Fibroblast of peridontal ligament (primary cell): ENCODE results near the gene GPC5.

Experiments
- DNase-seq: peaks from one replicate; pipeline ENCODE4 v3.0.0-alpha.2; 2010; ENCODE audit errors: extremely low read depth

GPC5 gene

DNA sequence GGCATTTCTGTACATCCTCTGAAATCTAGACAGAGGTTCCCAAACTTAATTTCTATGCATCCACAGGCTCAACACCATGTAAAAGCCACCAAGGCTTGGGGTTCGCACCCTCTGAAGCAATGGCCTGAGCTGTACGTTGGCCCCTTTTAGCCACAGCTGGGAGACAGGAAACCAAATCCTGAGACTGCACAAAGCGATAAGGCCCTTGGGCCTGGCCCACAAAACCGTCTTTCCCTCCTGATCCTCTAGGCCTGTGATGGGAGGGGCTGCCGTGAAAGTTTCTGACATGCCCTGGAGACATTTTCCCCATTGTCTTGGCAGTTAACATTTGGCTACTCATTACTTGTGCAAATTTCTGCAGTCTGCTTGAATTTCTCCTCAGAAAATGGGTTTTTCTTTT lies 766.4 kb downstream of the GPC5 start:
- DNase-seq: no peak

DNA sequence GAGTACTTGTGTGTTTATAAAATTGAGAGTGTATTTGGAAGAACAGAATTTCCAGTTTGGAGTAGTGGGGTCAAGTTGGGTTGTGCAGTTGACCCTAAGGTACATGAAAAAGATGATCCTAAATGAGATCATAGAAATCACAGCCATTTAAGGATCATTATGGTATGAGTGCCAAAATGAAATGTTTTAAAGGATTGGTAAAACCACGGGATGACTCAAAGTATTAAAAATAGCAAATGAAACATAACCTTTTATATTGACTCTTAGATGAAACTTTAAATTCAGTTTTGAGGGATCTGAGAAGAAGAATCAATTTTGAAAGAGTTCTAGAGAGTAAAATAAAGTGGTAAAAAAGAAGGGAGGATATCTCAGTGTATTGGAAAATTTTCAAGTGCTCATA lies 773.8 kb downstream of the GPC5 start:
- no peak for DNase-seq

DNA sequence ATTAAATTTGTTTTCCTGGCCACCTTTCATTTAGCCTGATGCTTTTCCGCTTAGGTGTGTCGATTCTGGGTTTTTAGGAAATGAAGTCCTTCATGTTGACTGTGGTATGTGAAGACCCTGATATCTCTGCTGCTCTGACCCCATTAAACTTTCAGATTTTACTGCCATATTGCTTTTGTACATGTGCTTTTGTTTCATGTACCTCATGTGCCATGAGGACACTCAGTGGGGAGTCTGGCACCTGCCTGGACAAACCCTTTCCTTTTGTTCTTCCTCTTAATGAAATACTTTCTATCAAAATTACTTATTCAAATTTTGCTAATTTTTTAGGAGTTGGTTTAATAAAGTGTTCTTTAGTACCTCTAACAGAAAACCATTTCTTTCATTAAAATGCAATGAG lies 774.8 kb downstream of the GPC5 start:
- no peak for DNase-seq

DNA sequence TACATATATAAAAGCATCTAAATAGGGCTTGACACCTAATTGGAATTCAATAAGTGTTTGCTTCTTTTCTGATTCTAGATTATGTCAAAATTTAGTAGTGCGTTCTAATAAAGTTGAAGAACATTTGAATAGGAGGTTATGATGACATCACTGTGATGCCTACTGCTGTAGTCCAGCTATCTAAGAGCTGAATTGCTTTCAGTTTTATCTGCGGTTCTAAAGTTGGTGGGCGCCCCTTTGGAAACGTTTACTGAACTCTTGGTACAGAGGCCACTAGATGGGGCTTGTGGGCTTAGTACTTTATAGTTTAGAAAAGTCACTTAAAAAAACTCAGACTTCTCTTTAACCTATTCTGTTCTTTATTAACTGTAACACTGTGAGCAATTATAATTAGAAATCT lies 776.9 kb downstream of the GPC5 start:
- peak; percentile 17 for DNase-seq

DNA sequence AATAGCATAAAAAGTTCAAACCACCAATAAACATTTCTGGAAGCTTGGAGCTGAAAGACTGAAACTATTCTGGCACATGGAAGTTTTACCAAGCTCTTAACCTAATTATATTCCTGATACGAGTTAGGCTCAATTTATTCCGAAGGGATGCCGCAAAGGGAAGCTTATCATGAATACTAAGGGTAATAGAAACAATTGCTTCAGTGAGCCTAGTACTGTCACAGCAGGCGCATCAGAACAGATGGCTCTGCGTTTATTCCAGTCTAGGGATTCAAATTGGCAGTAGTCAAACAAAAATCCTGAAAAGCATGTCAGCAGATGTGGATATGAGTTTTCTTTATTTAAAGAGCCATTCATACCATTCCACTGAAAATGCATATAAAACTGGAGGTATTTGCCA lies 779.5 kb downstream of the GPC5 start:
- no peak for DNase-seq

DNA sequence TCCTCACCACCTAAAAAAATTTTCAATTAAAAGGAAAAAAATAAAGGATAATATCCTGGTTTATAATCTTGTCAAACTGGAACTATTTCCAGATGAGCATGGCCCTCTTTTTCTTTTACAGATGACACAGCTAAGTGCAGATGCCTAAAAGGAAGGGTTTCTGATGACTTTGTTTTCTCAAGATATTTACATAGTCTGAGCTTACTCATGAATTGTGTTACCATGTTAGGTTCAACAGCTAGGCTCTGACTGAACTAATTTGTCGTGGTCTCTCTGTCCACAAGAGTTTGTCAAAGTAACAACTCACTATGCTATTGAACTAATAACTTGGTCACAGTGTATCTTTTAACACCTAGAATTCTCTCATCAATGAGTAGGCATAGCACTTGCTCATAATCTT lies 780.8 kb downstream of the GPC5 start:
- DNase-seq: no peak

DNA sequence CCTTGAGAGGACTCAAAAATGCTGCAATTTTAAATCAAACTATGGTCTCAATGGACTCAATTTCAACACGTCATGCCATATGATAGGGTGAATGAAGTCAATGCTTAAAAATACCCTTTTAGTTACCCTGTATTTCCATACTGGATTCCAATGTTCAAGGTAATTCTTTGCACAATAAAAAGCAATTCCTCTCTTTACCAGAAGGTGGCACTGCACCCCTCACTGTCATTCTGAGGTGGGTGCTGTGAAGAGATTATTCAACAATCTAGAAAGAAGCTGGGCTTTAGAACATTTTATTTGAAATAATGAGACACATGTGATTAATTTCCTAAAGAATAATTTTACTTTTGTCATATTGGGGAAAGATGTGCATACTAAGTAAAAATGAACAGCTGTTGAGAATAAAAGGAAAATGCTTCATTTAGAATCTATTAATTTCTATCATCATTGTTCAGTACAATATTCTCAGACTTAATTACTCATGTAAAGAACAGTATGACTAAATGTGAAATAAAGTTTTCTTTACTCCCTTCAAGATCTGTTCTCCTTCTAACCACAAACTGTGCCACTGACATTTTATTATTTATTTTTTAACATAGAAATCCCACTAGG lies 789.1 kb downstream of the GPC5 start:
- DNase-seq: peak; percentile 38

DNA sequence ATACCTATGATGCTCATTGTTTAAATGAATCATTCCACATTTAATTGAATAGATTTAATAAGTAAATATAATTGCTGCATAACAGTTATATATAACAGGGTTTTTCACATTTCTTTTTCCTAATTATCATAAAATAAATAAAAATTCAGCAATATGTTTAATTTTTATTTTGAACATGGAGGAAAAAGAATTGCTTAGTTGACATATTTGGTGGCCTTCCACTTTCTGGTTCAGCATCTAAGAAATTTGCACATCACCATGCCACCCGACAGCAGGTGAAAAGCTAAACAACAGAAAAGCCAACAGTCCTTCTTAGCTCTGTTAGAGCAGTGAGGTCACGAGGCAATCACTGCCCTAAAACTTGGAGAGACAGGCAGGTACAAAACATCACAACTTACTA lies 790.2 kb downstream of the GPC5 start:
- no peak for DNase-seq

DNA sequence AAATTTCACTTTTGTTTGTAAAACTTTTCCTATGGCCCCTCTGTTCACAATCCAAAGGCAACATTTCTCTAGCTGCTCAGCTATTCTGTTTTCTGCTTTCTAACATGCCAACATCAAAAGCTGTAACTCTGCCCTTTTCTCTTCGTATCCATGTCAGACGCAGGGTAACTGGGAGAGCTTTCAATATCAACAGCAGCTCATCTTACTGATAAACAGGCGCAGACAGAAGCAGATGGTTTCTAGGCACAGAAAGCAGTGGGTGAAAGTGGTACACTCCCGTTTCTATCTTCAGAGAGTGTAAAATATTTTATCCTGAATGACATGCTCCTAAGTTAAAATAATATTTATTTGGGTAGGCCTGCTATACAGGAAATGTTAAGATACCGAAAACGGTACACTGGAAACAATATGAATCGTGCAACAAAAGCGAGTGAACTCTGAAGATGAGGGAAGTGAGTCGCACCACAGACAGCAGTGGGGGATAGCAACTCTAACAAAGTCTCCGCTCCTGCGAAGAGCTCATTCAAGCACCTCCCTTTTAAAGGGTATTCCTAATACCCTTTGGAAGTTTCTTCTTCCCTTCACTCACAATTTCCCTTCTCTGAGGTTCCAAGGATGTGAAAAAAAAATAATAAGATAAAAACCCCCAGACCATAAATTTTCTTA lies 798.3 kb downstream of the GPC5 start:
- DNase-seq: no peak

DNA sequence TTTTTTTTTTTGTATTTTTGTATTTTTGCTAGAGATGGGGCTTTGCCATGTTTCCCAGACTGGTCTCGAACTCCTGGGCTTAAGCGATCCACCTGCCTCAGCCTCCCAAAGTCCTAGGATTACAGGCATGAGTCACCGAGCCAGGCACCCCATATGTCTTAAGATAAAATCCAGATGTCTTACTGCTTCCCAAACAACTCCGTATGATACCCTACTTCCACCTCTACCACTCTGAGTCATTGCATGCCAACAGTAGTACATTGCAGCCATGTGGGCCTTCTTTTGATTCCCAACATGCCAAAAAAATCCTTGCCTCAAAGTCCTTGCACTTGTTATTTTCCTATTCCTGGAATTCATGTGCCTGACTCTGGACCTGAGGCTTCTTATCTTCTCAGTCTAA lies 799.2 kb downstream of the GPC5 start:
- no peak for DNase-seq

DNA sequence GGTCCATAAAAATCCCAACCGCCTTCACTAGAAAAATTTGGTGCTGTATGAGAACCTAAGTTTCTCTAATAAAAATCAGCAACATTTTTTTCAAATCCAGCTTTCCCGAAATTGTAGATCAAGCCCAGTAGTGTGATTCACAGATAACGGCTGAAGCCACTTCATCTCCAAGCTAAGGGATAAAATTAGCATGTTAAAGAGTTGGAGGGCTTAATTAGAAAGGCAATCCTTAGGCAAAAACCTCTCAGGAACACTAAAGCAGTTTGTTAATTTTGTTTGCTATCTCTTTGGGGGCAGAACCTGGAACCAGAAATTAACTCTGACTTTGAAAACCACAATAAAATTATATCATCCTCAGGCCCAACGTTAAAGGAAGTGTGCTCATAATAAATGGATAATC lies 820.2 kb downstream of the GPC5 start:
- DNase-seq: no peak

DNA sequence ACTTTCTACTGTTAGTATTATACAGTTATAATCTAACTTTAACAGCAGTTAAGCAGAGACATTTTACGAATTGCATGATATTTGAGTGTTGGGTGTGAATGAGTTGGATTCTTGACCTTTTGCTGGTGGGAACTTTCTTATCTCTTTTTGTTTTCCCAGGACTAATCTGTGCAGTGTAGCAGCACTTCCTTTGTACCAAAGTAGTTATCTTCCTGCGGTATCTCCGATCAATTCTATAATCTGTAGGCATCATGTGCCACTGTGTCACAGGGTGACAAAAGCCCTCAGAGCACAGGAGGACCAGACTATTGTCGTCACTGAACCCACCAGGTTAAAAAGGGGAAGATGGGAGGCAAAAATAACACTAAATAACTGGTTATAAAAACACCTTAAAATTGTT lies 823.5 kb downstream of the GPC5 start:
- DNase-seq: no peak

DNA sequence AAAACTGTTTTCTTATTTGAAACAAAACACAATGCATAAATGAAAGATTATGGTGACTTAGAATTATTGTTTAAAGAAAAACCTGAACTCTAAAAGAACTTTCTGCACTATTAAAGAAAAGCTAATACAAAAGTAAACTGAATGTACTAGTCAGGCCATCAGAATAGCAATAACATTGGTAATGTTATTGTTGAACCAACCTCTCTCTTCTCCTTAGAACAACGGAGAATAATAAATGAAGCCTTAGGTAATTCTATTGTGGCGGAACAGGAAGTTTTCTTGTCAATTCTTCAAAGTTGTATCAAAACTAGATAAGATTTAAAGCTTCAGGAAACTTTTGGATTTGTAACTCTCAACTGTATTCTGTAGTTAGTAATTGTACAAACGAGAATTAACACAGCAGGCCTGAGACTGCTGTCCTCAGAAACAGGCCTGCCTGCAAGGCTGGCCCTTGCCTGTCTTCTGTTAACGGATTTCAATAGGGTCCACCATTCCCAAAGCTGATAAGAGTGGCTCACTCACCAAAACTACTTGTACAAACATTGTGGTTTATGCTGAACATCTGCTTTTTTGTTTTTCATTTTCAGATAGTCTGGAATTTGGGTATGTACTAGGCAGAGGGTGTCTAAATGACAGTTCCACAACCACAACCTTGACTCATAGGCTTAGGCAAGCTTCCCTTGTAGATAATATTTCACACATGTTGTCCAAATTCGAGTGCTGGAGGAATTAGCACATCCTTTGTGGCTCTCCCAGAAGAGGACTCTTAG lies 825.8 kb downstream of the GPC5 start:
- DNase-seq: peak; percentile 0

DNA sequence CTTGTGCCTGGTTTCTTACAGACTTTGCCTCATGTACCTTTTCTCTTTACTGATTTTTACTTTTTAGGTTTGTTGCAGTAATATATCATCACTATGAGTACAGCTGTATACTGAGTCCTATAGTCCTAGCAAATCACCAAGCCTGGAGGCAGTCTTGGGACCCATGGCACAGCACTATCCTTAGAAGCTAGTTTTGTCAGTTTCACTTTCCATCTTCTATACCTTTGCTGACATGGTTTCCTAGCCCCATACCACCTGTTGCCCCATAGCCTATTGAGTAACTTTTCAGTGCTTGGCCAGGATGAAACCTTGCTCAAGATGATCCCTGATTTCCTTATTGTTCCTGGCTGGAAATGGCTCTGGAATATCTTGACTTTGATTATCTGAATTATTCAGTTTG lies 826.4 kb downstream of the GPC5 start:
- no peak for DNase-seq

DNA sequence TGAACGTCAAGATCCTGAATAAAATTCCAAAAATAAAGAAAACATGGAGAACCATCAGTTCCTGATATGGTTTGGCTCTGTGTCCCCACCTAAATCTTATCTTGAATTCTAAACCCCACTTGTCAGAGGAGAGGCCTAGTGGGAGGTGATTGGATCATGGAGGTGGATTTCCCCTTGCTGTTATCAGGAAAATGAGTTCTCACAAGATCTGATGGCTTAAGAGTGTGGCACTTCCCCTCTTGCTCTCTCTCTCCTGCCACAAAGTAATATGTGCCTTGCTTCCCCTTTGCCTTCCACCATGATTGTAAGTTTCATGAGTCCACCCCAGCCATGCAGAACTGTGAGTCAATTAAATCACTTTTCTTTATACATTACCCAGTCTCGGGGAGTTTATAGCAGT lies 827.4 kb downstream of the GPC5 start:
- no peak for DNase-seq

DNA sequence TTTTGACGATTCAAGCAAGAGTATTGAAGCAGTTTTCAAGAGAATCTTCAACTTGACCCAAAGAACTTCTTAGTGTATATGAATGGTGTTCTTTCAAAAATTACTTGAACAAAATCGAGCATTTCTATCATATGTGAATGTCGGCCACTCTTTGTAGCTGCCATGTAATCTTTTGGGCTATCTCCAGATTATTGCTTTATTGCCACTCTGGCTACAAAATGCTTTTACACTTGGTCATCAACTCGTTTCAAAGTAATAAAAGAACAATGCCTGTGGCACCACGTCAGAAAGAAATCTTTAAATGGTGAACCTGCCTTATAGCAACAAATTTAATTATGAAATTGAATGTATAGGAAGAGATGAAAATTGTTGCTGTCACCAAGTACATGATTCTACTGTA lies 834.5 kb downstream of the GPC5 start:
- DNase-seq: no peak

DNA sequence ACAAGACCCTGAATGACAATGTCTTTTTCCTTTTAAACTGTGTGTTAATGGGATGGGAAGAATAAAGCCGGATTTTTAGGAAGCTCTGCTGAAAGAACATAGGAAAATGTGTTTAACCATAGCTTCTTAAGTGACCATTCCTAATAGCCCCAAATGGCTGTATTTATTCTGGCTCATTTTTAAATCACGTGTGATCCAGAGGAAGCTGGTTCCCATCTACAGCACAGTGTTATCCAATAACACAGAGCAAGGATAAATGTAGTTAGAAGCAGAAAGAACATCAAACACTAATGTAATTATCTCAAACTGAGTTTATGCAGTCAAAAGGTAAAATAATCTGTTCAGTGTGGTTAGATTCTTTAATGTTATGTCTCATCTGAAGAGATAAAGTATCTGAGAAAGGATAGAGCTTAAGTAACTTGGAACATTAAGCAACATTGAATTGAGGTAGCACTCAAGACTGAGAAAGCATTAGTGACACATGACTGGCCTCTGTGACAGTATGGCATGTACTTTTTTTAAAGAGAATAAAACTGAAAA lies 853.3 kb downstream of the GPC5 start:
- no peak for DNase-seq

DNA sequence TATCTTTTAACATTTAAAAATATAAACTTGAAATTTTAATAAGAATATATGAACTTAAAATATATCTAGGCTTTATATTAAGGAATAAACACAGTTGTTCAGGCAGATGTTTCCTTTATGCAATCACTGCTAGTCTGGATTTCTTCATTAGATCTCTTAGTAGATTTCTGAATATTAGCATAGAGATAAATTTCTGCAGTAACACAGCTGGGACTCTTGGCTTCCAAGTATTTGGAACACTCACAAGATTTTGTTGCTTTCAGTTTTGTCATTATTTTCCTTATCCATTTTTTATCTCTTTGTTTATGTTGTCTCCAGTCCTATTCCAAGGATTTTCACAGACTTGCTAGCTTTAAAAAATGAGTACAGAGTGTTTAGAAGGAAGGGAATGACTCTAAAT lies 857.1 kb downstream of the GPC5 start:
- DNase-seq: no peak

DNA sequence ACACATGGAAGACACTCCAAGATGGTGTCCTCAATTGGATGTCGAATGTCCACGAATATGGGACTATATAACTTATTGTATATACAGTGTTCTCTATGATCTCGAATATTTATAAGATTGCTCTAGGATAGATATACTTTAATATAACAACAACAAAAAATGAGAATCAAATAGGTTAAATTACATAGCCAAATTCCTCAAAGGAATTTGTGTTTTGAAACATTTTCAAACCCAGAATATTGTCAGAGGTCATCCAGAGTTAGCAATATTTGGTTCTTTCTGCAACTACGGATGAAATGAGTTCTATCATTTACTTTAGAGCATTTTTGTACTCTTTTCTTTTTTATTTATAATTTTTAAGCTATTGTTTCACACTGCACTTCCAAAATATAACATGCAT lies 857.8 kb downstream of the GPC5 start:
- DNase-seq: no peak

DNA sequence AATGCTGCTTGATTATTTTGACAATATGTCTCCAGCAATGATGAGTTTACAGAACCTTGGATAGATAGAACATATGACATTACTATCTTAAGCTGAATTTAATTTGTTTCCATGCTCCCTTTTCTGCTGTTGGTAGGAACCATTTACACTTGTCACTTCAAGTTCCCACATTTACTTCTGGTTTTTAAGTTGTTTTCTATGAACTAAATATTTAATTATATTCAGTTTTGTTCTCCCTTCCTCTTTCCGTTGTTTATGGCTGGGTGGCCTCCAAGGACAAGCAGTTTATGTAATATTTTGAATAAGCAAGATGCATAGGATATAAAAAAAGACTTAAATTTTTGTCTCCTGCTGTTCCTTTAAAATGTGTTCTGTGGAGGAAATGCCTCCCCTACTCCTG lies 860.6 kb downstream of the GPC5 start:
- DNase-seq: no peak

DNA sequence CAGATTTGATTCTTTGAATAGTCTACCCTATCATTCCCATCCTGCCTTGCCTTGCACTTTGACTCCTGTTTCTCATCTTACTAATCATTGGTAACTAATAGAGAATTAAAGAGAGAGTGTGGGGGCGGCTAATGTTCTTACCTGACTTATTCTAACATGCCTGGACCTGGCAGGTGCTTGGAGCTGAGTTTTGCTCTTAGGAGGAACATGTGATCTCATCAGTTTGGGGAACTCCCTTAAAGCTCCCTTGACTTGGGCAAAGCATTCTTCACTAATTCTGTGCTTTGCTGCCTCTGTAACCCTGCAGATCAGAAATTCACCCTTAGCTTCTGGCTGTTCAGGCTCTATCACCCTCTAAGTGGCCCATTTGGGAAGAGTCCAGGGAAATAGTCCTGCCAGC lies 861.1 kb downstream of the GPC5 start:
- no peak for DNase-seq

DNA sequence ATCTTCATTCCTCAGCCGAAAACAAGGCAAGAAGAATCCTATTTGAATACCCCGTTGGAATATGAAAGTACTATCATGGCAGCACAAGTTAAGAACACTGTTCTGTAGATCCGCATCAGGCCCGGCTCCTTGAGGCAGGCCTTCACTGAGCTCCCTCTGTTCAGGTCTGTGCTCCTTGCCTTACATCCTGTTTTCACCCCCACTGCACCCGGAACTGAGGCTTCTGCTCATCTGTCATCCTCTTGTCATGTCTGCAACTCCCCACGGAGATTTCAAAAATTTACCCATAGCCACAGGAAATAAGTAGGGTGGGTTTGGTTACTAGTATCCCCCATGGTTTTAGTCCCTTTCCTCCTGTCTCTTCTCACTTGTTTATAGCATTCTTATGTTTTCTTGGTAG lies 861.9 kb downstream of the GPC5 start:
- no peak for DNase-seq
